ENCODE results near the gene GNPDA2.

The GNPDA2 gene

GRCh38 chr4:44679060-44679459 is 47.3 kb downstream of the GNPDA2 start:
- DNase-seq (ENCODE audit: low spot score) (no peak), FAIRE-seq (no peak)

GRCh38 chr4:44678094-44679041 is 48.0 kb downstream of the GNPDA2 start, which contains the start of gene GUF1:
Gene GUF1, plus strand, starts transcription at chr4:44678420. Its CDS starts 203 bp downstream, at chr4:44678623.
- FAIRE-seq = peak; percentile 52
- peak; percentile 70 for DNase-seq (ENCODE audit: low spot score)

GRCh38 chr4:44675366-44675765 is 51.0 kb downstream of the GNPDA2 start:
- DNase-seq (ENCODE audit: low spot score) (no peak), FAIRE-seq (no peak)

DNA sequence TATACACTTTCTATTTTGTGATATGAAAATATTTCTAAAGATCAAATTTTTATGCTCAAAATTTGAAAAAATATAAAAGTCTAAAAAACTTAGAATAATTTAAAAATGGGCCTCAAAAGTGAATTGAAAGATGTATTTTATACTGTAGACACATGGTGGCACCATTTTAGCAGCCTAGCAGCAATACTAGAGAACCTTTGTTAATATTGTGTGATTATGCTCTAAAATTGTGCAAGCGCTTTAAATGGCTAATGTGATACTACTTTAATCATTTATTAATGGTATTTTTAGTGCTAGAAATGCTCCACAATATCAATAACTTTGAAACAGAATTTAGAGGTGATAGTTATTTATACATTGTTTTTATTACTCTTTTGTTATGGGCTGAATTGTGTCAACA is 51.9 kb downstream of the GNPDA2 start:
- no peak for DNase-seq (ENCODE audit: low spot score)
- FAIRE-seq = no peak

DNA sequence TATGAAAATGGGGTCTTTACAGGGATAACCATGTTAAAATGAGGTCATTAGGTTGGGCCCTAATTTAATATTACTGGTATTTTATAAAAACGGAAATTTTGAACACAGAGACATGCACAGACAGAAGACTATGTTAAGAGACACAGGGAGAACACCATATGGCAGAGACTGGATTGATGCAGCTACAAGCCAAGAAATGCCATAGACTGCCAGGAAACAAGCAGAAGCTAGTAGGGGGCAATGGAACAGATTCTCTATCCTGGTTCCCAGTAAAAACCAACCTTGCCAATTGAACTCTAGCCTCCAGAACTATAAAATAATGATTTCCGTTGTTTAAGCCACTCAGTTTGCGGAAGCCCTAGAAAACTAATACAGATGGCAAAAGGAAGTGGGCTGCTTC is 54.7 kb downstream of the GNPDA2 start:
- no peak for FAIRE-seq
- DNase-seq (ENCODE audit: low spot score) = no peak

GRCh38 chr4:44670506-44671199 is 55.7 kb downstream of the GNPDA2 start:
- FAIRE-seq = no peak
- DNase-seq (ENCODE audit: low spot score) = no peak

GRCh38 chr4:44668526-44668925 is 57.8 kb downstream of the GNPDA2 start:
- no peak for DNase-seq (ENCODE audit: low spot score)
- FAIRE-seq = no peak

- no peak for DNase-seq (ENCODE audit: low spot score)
- no peak for FAIRE-seq
Measured at GRCh38 chr4:44663539-44664263, 62.7 kb downstream of the GNPDA2 start.

GRCh38 chr4:44662623-44663005 is 63.7 kb downstream of the GNPDA2 start:
- no peak for FAIRE-seq
- DNase-seq (ENCODE audit: low spot score) = no peak

GRCh38 chr4:44661940-44662622 is 64.3 kb downstream of the GNPDA2 start:
- DNase-seq (ENCODE audit: low spot score) (no peak), FAIRE-seq (no peak)

DNA sequence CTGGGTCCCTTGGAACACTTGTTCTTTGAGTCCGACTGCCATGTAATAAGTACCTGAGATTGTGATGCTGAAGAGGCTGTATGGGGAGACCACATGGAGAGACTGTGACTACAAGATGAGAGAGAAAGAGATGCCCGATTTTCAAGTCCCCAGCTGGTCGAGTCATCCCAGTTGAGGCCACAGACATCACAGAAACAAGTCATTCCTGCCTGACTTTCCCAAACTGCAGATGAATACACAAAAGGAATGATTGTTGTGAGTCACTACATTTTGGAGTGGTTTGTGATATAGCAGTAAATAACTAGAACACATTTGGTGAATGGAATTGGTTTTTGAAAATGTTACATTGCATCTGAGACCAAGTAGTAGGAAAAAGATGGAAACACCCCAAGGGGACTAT is 66.0 kb downstream of the GNPDA2 start:
- FAIRE-seq = no peak
- no peak for DNase-seq (ENCODE audit: low spot score)

DNA sequence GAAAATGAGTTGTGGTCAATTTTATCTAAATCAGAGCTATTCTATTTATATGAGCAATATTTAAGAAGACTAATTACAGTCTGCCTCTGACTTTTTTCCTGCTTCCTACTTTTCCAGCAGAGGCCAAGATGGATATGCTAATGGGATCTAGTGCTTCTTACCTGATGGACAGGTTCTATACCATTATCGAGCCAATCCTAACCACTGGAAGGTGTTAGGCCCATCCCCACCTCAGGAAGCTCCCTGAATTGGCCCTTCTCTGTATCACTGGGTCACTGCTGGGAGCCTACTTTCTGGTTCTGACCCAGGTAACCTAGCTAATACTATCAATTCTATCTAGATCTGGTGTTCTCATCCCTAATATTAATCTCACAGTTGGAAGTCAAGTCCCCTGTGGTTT is 74.4 kb downstream of the GNPDA2 start:
- FAIRE-seq (no peak), DNase-seq (ENCODE audit: low spot score) (no peak)
